HG03571 (cell line): ENCODE data around the gene GID8.

Source experiments
- ATAC-seq: cut with Tn5 transposase; IDR thresholded peaks from one replicate; pipeline ENCODE4 v1.9.1; 2021; ENCODE audit not compliant: unreplicated experiment

The GID8 gene

GRCh38 chr20:62902926-62903615, 34.9 kb upstream of the GID8 start:
- ATAC-seq = no peak

DNA sequence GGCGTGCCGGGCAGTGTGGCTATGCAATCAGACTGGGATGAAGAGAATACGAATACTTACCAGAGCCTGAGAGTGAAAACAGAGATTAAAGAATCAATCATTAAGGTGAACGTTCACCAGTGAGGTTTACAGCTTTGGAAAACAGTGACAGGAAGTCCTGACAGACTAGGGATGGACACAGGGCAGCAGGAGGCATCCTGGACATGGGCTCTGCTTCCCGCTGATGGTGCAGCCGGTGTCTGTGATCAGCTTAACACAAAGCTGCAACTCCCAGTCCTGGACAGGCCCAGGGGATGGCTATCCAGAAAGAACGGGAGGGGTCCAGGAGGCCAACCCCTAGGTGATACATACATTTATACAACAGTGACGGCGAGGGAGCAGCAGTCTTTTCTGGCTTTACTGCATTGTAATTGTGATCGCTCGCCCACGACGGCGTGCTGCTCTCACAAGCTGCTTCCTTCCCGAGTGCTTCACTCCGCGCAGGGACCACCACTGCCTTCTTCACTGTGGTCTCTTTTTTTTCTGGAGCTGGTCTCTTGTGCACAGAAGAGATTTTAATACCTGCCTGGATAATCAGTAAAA, 32.3 kb upstream of the GID8 start:
- no peak for ATAC-seq

GRCh38 chr20:62906209-62906608, 31.7 kb upstream of the GID8 start:
- no peak for ATAC-seq

DNA sequence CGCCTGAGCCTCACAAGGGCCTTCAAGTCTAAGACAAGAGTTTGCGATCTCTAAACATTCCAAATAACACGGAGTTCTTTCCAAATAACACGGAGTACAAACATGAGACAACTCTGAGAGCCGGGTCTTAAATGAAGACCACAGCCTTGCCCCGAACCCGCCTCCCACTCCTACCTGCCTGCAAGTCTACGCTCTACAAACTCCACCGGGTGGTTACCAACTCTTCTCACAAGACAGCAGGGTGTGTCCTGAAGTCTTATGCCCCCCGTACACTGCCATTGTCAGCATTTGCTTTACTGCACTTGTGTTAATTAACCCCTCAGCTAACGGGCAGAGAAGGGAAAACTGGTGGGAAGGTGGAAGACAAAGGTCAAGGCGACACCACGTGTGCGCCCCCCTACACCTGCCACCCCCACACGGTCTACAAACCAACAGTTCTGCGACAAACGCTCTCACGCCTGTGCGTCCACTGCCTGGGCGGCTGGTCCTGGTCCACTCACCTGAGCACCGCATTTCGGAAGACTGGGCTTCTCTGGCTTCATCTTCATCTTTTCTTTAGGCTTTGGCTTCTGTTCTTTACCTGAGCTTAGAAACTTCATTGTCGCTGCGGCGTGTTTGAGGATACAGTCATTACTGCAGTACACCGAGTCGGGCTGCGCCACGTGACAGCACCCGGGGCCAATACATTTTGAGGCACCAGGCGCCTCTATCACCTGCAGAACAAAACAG, 31.1 kb upstream of the GID8 start:
- ATAC-seq = no peak

DNA sequence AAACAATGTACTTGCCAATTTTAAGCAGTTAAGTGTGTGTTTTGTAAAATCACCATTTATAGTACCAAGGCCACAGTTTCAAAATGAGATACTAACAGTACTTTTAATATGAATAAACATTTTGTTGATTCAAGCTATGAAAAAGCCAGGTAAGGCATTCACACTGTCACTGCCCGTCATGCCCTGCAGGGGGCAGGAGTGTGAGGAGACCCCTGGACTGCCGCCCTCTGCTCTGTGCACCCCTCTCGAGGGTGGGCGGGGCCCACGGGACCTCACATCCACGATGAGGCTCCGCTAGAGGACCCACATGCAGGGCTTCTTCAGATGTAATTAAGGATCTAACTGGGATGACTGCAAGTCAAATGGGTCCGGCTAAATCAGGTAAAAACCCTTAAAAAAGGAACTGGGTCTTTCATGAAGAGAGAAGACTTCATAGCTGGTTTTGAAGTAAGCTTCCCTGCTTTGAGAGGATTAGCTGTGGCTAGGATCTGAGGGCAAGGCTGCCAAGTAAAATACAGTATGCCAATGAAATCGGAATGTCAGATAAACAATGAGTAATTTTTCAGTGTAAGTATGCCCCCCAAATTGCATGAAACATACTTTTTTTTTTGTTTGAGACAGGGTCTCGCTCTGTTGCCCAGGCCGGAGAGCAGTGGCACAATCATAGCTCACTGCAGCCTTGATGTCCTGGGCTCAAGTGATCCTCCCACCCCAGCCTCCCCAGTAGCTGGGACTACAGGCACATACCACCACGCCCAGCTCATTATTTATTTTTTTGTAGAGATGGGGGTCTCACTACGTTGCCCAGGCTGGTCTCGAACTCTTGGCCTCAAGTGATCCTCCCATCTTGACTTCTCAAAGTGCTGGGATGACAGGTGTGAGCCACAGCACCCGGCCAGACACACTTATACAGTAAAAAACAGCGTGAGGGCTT, 30.3 kb upstream of the GID8 start:
- ATAC-seq = no peak

DNA sequence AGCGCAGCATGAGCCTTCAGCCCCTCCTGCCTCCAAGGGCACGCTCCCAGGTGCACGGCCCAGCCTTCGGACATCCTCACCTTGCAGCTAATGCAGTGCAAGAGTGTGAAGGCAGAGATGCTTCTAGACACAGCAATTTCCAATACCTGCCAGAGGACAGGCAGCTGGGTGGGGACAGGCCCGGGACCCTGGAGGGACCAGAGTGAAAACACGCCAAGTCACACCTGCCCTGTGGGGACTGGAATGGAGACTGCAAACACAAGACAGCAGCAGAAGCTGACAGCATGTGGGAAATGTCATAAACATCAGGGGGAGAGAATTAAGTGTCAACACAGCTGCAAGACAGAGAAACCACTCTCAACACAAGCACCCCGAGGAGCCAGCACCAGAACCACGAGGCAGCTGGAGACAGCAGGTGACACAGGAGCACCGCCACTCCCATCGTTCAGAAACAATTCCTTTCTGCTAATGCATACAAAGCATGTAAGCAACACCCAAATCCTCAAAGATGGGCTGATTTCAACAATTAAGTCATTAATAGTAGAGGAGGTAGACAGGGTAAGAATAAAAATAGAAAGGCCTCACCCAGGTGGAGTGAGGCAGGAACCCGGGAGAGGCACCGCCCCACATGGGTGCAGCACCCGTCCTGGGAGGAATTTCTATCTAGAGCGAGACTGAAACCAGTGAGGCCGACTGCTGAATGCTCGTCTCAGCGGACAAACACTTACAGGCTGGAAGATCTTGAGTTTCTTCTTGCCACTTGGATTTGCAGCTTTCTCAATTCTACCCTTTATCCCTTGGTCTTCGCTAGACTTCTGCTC, 28.8 kb upstream of the GID8 start:
- ATAC-seq = no peak

DNA sequence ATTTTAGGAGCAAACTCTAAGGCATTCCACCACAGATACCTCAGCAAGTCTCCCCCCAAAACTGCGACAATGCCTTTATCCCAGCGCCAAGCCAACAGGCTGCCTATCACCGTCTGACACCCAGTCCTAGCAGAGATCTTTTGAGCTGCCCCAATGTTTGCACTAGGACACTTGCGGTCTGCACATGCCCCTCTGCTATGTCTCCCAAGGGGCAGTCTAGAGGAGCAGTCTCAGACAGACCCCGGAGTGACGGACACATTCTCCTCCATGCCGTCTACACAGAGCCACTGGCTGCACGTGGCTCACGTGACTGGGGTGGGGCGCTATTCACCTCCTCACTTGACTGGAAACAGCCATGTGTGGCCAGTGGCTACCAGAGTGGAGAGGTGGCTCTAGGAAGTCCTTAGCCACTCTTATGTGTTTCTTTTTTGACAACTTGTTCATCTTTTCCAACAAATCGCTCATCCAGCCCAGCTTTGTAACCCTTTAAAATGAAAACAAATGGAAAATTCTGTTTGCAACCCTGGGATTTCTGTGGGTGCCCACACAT, 27.7 kb upstream of the GID8 start:
- no peak for ATAC-seq

GRCh38 chr20:62910777-62911497, 27.0 kb upstream of the GID8 start:
- no peak for ATAC-seq

- no peak for ATAC-seq
These were observed 26.2 kb upstream of the GID8 start for GRCh38 chr20:62911701-62912280.

- ATAC-seq = no peak
These were observed 24.8 kb upstream of the GID8 start for GRCh38 chr20:62913043-62913630.

GRCh38 chr20:62914436-62914835, 23.5 kb upstream of the GID8 start:
- no peak for ATAC-seq

DNA sequence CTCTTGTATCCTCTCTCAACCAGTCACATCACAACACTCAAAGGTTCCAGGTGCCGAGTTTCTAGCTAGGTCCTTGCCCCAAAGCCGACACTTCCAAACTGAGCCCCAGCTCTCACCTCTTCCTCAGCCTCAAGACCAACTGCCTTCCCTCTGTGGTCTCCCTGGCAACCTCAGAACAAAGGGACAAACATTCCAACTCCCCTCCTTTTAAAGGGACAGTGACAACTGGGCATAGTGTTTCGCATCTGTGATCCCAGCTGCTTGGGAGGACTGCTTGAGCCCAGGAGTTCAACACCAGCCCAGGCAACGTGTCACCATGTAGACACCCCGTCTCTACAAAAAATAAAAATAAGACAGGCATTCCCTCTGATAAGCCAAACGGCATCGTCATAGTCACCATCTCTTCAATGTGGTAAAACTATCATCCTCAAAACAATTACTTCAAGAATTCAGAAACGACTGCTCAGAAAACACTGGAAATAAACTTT, 22.9 kb upstream of the GID8 start:
- ATAC-seq = no peak

GRCh38 chr20:62916703-62917476, 21.1 kb upstream of the GID8 start:
- no peak for ATAC-seq

- ATAC-seq = no peak
These were observed 20.2 kb upstream of the GID8 start for GRCh38 chr20:62917720-62918119.

- ATAC-seq = no peak
These were observed 19.8 kb upstream of the GID8 start for GRCh38 chr20:62918147-62918546.

GRCh38 chr20:62918831-62919230, 19.1 kb upstream of the GID8 start:
- no peak for ATAC-seq

DNA sequence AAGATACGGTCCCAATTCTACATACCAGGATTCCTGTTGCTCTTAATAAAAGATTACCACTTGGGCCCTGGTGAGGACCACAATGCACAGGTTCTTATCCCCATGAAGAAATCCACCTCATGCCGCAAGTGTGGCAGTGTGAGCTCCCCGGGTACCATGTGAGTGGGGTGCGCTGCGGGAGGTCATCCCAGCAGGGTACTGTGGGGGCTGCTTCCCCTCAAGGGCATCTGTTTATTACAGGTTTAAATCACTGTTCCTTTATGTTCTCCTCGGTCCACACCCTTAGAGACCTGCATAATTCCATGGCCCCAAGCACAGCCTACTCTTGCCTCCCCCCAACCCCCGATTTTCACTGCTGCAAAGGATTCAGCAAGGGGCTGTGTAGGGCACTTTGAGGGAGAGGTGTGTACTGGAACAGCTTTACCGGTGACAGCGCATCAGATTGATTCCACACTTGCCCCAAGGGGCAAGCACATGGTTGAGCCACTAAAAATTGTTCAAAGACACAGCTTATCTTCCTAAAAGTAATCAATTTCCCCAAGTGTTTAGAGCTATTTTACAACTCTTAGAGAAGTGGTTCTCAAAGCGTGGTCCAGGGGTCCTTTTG, 17.8 kb upstream of the GID8 start:
- ATAC-seq = no peak
